Stimulated activated CD8-positive, alpha-beta memory T cell treated with anti-CD3 and anti-CD28 coated beads, Interleukin-7, amount 100 ng/mL, for 24 hours (primary cell): ENCODE data around the gene HOXA13.

Source experiments
- DNase-seq: peaks from one replicate; pipeline ENCODE4 v3.0.0-alpha.2; 2020; ENCODE audit warnings: low read depth

HOXA13 gene

GRCh38 chr7:27148031-27148755 lies 51.7 kb downstream of the HOXA13 start:
- no peak for DNase-seq

GRCh38 chr7:27147199-27148030 lies 52.5 kb downstream of the HOXA13 start, which contains the start of gene HOXA6:
Gene HOXA6 (minus strand): TSS chr7:27147774. CDS start chr7:27147749, 25 bp downstream.
- no peak for DNase-seq

DNA sequence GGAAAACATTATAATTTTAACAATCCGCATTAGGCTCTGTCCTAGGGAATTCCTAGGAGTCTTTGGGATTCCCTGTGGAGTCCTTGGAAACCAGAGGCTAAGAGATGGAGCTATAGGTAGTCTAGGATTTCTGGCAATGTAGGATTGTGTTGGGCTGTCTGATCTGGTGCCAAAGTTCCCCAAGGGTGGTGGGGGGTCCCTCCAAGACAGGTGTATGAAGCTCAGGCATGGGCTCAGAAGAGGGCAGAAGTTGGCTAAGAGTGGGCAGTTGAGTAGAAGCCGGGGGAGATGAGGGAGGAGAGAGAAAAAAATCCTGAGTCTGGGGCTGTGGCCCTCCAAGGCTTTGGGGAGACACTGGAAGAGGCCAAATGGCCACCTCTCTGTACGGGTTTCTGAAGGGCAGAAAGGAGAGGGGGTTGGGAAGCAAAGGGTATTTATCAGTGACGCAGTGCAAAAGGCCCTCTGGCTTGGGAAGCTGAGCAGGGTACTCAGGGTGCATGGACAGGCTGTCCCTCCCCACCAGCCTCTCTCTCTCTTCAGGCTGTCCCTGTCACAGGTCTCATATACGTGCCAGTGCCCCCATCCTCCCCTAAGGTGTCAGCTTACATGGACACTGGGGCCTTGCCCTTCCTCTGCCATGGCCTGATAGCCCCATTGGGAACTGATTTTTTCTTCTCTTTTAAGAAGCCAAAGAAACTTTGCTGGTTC lies 53.2 kb downstream of the HOXA13 start:
- DNase-seq, result no peak

GRCh38 chr7:27145914-27146412 lies 53.9 kb downstream of the HOXA13 start:
- DNase-seq, result no peak

- DNase-seq, result no peak
Measured at GRCh38 chr7:27145165-27145913, 54.6 kb downstream of the HOXA13 start.

- DNase-seq, result no peak
Measured at GRCh38 chr7:27144781-27145164, 55.1 kb downstream of the HOXA13 start.
